ENCODE data around the gene RPL32. TPM values are rescaled to one million over a fixed set of nuclear protein-coding genes. Genes with fewer than 3 reads are reported as not detected.

The RPL32 gene
- total and polyA plus RNA-seq, 9 of the 15 experiments (the other 6 are each of a cell fraction or from before 2014, with no cell fraction given): 2,738 to 6,200 (median 4,286) TPM

DNA sequence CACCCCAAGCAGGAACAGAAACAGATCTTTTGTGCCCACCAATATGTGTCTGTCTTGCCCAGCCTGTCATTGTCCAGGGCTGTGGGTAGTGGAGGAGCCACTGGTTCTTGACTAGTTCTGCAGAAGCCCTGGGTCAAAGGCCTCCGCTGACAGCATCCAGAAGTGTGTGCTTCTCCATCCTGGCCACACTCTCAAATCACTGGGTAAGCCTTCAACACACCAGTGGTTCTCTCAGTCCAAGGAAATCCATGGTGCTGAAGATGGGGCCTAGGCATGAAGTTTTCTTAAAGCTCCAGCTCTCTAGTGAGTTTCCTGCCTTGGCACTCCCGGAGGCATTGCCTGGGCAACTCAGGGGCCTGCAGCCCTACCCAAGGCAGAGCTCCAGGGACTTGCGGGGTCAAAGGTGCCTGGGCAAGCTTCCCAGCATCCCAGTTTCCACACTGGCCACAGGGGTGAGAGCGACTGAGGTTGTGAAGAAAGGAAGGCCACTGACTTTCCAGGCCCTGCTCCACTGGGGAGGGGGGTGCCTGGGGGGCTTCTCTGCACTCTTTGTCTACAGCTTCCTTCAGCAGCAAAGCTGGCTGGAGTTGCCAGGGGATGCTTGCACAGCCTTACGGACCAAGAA lies 37.9 kb upstream of the RPL32 start (continued):
- TF ChIP-seq HOXB6 (CRISPR knock-in tag; IDR thresholded peaks at IDR 0.05; ENCODE audit: borderline replicate concordance) (no peak), ZNF3 (CRISPR knock-in tag; IDR thresholded peaks at IDR 0.05) (no peak), ILK (tag; IDR thresholded peaks at IDR 0.05; ENCODE audit: borderline replicate concordance, low read depth) (no peak), ZNF445 (CRISPR knock-in tag; IDR thresholded peaks at IDR 0.05; ENCODE audit: low read depth) (no peak), TAF7 (tag; IDR thresholded peaks at IDR 0.05) (no peak), ZNF282 (CRISPR knock-in tag; IDR thresholded peaks at IDR 0.05) (no peak), BMI1 (IDR thresholded peaks at IDR 0.05; ENCODE audit: low read length) (no peak), BRCA1 (IDR thresholded peaks at IDR 0.05) (no peak), BRCA1 (CRISPR knock-in tag; IDR thresholded peaks at IDR 0.05) (no peak), ZNF77 (CRISPR knock-in tag; IDR thresholded peaks at IDR 0.05) (no peak), NR4A1 (CRISPR knock-in tag; IDR thresholded peaks at IDR 0.05) (no peak), NR4A1 (tag; IDR thresholded peaks at IDR 0.05) (peak; percentile 91), PCBP1 (IDR thresholded peaks at IDR 0.05; ENCODE audit: low read depth, low read length, poor library complexity, severe bottlenecking) (no peak), TRIM24 (IDR thresholded peaks at IDR 0.05) (no peak), ZNF444 (CRISPR knock-in tag; IDR thresholded peaks at IDR 0.05) (no peak), POLR2AphosphoS5 (IDR thresholded peaks at IDR 0.05; ENCODE audit: control insufficient read depth, insufficient read depth, low read depth, low read length) (no peak), ZNF143 (CRISPR knock-in tag; IDR thresholded peaks at IDR 0.05) (no peak), MCM2 (IDR thresholded peaks at IDR 0.05; ENCODE audit: low read depth) (no peak)
- TF ChIP-seq, protein P1, sequence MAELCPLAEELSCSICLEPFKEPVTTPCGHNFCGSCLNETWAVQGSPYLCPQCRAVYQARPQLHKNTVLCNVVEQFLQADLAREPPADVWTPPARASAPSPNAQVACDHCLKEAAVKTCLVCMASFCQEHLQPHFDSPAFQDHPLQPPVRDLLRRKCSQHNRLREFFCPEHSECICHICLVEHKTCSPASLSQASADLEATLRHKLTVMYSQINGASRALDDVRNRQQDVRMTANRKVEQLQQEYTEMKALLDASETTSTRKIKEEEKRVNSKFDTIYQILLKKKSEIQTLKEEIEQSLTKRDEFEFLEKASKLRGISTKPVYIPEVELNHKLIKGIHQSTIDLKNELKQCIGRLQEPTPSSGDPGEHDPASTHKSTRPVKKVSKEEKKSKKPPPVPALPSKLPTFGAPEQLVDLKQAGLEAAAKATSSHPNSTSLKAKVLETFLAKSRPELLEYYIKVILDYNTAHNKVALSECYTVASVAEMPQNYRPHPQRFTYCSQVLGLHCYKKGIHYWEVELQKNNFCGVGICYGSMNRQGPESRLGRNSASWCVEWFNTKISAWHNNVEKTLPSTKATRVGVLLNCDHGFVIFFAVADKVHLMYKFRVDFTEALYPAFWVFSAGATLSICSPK (IDR thresholded peaks at IDR 0.05; ENCODE audit: borderline replicate concordance): no peak
- TF ChIP-seq, protein P2, sequence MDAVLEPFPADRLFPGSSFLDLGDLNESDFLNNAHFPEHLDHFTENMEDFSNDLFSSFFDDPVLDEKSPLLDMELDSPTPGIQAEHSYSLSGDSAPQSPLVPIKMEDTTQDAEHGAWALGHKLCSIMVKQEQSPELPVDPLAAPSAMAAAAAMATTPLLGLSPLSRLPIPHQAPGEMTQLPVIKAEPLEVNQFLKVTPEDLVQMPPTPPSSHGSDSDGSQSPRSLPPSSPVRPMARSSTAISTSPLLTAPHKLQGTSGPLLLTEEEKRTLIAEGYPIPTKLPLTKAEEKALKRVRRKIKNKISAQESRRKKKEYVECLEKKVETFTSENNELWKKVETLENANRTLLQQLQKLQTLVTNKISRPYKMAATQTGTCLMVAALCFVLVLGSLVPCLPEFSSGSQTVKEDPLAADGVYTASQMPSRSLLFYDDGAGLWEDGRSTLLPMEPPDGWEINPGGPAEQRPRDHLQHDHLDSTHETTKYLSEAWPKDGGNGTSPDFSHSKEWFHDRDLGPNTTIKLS (IDR thresholded peaks at IDR 0.05; ENCODE audit: borderline replicate concordance, low read depth): no peak
- TF ChIP-seq, protein P3, sequence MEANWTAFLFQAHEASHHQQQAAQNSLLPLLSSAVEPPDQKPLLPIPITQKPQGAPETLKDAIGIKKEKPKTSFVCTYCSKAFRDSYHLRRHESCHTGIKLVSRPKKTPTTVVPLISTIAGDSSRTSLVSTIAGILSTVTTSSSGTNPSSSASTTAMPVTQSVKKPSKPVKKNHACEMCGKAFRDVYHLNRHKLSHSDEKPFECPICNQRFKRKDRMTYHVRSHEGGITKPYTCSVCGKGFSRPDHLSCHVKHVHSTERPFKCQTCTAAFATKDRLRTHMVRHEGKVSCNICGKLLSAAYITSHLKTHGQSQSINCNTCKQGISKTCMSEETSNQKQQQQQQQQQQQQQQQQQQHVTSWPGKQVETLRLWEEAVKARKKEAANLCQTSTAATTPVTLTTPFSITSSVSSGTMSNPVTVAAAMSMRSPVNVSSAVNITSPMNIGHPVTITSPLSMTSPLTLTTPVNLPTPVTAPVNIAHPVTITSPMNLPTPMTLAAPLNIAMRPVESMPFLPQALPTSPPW (CRISPR knock-in tag; IDR thresholded peaks at IDR 0.05): no peak; the same call in 1 of the 2 replicates
- TF ChIP-seq, protein P4, sequence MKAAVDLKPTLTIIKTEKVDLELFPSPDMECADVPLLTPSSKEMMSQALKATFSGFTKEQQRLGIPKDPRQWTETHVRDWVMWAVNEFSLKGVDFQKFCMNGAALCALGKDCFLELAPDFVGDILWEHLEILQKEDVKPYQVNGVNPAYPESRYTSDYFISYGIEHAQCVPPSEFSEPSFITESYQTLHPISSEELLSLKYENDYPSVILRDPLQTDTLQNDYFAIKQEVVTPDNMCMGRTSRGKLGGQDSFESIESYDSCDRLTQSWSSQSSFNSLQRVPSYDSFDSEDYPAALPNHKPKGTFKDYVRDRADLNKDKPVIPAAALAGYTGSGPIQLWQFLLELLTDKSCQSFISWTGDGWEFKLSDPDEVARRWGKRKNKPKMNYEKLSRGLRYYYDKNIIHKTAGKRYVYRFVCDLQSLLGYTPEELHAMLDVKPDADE (conservative IDR thresholded peaks at IDR 0.05; ENCODE audit: control insufficient read depth, low read depth, low read length): no peak
